ENCODE data around the gene CYB5R2. TPM values are rescaled to one million over a fixed set of nuclear protein-coding genes. Genes with fewer than 3 reads are reported as not detected.

CYB5R2 gene
- polyA plus RNA-seq, 1 of the 3 experiments (the other 2 are of a cell fraction), result 0.20 TPM

DNA sequence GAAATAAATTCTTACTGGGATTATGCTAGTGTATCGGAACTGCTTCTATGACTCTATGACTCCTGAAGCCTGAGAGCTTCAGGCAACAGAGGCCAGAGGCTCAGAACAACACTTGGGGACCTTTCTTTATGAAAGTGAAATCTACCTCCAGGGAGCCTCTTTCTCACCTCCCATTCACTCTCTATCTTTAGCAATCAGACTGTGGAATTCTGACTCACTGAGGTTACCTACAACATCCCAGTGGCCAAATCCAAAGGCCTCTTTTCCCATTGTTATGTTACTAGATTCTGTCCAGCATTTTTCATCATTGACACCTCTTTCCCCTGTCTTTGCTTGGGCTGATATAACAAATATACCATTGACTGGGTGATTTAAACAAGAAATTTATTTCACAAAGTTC is 14.1 kb upstream of the CYB5R2 start:
- H3K9me3 ChIP-seq, result no peaks in the 10 kb centered on the region
- POLR2A ChIA-PET, result no interaction called here
- no peak overlapping the region for H3K27ac ChIP-seq (ENCODE audit: low read depth in 2 of 2, low read length in 1 of 2)
- CTCF ChIA-PET, result interaction anchor here (0.8 to 8.1 kb wide), 12 partner anchors 11 to 590 kb away, joined by 3 to 71 read pairs (median 5); partner anchors contain the start of gene PPFIBP2
- TF ChIP-seq MEF2A (IDR thresholded peaks at IDR 0.05; ENCODE audit: borderline replicate concordance, low read depth), result no peak
- TF ChIP-seq IRF3 (IDR thresholded peaks at IDR 0.05; ENCODE audit: low read depth, low read length), result no peak
- no peak for TF ChIP-seq TCF12 (IDR thresholded peaks at IDR 0.05)
- no peak for TF ChIP-seq USF2 (IDR thresholded peaks at IDR 0.05; ENCODE audit: borderline replicate concordance, low read depth, low read length)
- TF ChIP-seq POLR2AphosphoS5 (IDR thresholded peaks at IDR 0.05; ENCODE audit: low read depth, low read length), result no peak
- no peak for TF ChIP-seq FOXJ3 (CRISPR knock-in tag; IDR thresholded peaks at IDR 0.05)
- H4K20me1 ChIP-seq (ENCODE audit: insufficient read depth), result no peaks in the 10 kb centered on the region
- no peak overlapping the region for H2AFZ ChIP-seq (ENCODE audit: low read depth)
- H3K79me2 ChIP-seq (ENCODE audit: insufficient read depth), result no peaks in the 10 kb centered on the region
- H3K4me2 ChIP-seq, result no peak overlapping the region
- 41% methylated on average over 1 of the region's 1 CpG for WGBS (ENCODE audit: low lambda C conversion rate)
- H3K9me2 ChIP-seq, result no peaks in the 10 kb centered on the region
- no peaks in the 10 kb centered on the region for H3K4me1 ChIP-seq (ENCODE audit: control insufficient read depth in 1 of 2, insufficient read depth in 2 of 2, low read depth in 1 of 2, low read length in 1 of 2)
- peaks cover 16% of the 10 kb centered on the region; the same call in 1 of the 2 replicates for H3K27me3 ChIP-seq (ENCODE audit: insufficient read depth)
- no peak for DNase-seq
- H3F3A ChIP-seq (replicated peaks; ENCODE audit: insufficient read depth), result no peaks in the 10 kb centered on the region
- no peaks in the 10 kb centered on the region for H3K36me3 ChIP-seq (replicated peaks in 1 of 2; ENCODE audit: control insufficient read depth in 1 of 2, insufficient read depth in 2 of 2, low read length in 1 of 2)
- no peak overlapping the region for H3K4me3 ChIP-seq (ENCODE audit: low read depth in 2 of 2, low read length in 1 of 2)
- H3K9ac ChIP-seq, result no peak overlapping the region

- Histone ChIP-seq H3K27ac (ENCODE audit: low read depth in 2 of 2, low read length in 1 of 2) (no peak overlapping the region), H3K9me3 (no peaks in the 10 kb centered on the region), H3F3A (replicated peaks; ENCODE audit: insufficient read depth) (no peaks in the 10 kb centered on the region), H3K4me2 (no peak overlapping the region), H3K79me2 (ENCODE audit: insufficient read depth) (no peaks in the 10 kb centered on the region), H4K20me1 (ENCODE audit: insufficient read depth) (no peaks in the 10 kb centered on the region), H3K4me3 (ENCODE audit: low read depth in 2 of 2, low read length in 1 of 2) (no peak overlapping the region), H3K9ac (no peak overlapping the region), H3K27me3 (ENCODE audit: insufficient read depth) (peaks cover 18% of the 10 kb centered on the region; the same call in 1 of the 2 replicates), H3K4me1 (ENCODE audit: control insufficient read depth in 1 of 2, insufficient read depth in 2 of 2, low read depth in 1 of 2, low read length in 1 of 2) (no peaks in the 10 kb centered on the region), H3K9me2 (no peaks in the 10 kb centered on the region), H3K36me3 (replicated peaks in 1 of 2; ENCODE audit: control insufficient read depth in 1 of 2, insufficient read depth in 2 of 2, low read length in 1 of 2) (no peaks in the 10 kb centered on the region), H2AFZ (ENCODE audit: low read depth) (no peak overlapping the region)
- 40% methylated on average over 4 of the region's 4 CpGs for WGBS (ENCODE audit: low lambda C conversion rate)
- ChIA-PET CTCF (interaction anchor here (1.4 to 8.1 kb wide), 9 partner anchors 9 to 590 kb away, joined by 3 to 71 read pairs (median 7); partner anchors contain the start of gene PPFIBP2), POLR2A (no interaction called here)
- DNase-seq, result no peak
- TF ChIP-seq TAF1 (IDR thresholded peaks at IDR 0.05; ENCODE audit: borderline replicate concordance, low read depth, low read length) (no peak), TEAD4 (IDR thresholded peaks at IDR 0.05; ENCODE audit: borderline replicate concordance, insufficient read depth) (no peak), CHD2 (IDR thresholded peaks at IDR 0.05; ENCODE audit: low read length, partially characterized antibody) (no peak), GATA2 (CRISPR knock-in tag; IDR thresholded peaks at IDR 0.05) (no peak), MXI1 (IDR thresholded peaks at IDR 0.05; ENCODE audit: low read depth, low read length) (no peak)
Measured at GRCh38 chr11:7686761-7687160, 13.5 kb upstream of the CYB5R2 start.

Measured in SK-N-SH (cell line).